Measurements from ENCODE around the gene CELF2.

GRCh38 chr10:11164803-11165590 lies 147.3 kb downstream of the CELF2 start:
- TF ChIP-seq CTCF (conservative IDR thresholded peaks at IDR 0.05) (no peak), ZFX (IDR thresholded peaks at IDR 0.05) (no peak)
